ENCODE results near the gene TEDC2. TPM values are rescaled to one million over a fixed set of nuclear protein-coding genes. Genes with fewer than 3 reads are reported as not detected.
A peak's percentile ranks its signal among the peaks of the same experiment; 100 is the strongest.

Gene TEDC2
- total RNA-seq = 1.8 TPM in 2 replicates

DNA sequence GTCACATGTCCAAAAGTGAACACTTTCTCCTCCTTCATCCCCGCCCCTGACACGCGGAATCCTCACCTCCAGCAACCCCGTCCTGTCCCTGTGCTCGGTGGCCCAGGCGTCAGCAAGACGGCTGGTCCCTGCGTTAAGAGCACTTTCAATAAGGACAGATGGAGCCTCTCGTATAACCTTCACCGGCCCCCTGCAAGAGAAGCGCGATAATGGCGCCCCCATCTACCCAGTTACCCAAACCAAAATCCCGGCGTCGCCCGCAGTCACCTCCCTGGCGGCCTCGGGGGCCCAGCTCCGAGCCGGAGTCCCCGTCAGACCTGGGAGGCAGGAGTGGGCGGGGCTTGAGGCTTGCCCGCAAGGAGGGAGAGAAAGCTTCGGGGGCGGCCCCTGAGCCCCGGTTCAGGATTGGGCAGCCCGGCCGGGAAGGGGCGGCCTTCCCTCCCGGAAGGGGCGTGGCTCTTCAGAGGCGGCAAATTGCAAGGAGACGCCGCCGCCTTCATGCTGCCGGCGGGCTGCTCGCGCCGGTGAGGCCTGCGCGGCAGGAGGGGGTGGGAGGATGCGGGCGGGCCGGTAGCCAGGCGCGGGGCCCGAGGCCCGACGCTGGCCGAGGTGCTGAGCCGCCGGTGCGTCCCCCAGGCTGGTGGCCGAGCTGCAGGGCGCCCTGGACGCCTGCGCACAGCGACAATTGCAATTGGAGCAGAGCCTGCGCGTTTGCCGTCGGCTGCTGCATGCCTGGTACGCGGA is at the start of gene TEDC2:
TSS of gene TEDC2 (plus strand) at position 463 of the 744 bp plus-strand sequence. CDS start at position 499, 36 bp downstream.

GRCh38 chr16:2429034-2429770 is 30.7 kb upstream of the TEDC2 start, which contains the start of gene CCNF:
TSS of gene CCNF (plus strand) at chr16:2429447. CDS start at chr16:2429482, 35 bp downstream.

GRCh38 chr16:2471016-2471652 is 11.2 kb downstream of the TEDC2 start, which contains the start of gene NTN3:
TSS of gene NTN3 (plus strand) at chr16:2471297. CDS start at chr16:2471702, 405 bp downstream.

GRCh38 chr16:2474877-2475412 is 15.0 kb downstream of the TEDC2 start, which contains the start of gene TBC1D24:
TSS of gene TBC1D24 (plus strand) at chr16:2475127. CDS start at chr16:2496149, 21,022 bp downstream.

GRCh38 chr16:2513405-2514332 is 53.8 kb downstream of the TEDC2 start, which contains the start of gene ATP6V0C:
TSS of gene ATP6V0C (plus strand) at chr16:2513952. CDS start at chr16:2514104, 152 bp downstream.

Small RNA genes lying within 50 kb of the gene (small RNA-seq; reads per million reads assigned to genes)
- 1.3 reads per million, percentile 56 among the genes with 10 or more reads in this experiment for gene MIR6768

Other genes starting within 250 kb of the TEDC2 start
- 0.22 and 0.91 TPM in 2 replicates for gene BRICD5, start 249.2 kb upstream of the TEDC2 start, total RNA-seq
- 5.7 and 6.1 TPM in 2 replicates for gene PGP, start 245.3 kb upstream of the TEDC2 start, total RNA-seq
- 16.1 and 18.6 TPM in 2 replicates for gene E4F1, start 236.5 kb upstream of the TEDC2 start, total RNA-seq
- gene DNASE1L2, start 223.7 kb upstream of the TEDC2 start, total RNA-seq = 0.22 and 0.26 TPM in 2 replicates
- gene ECI1, start 208.5 kb upstream of the TEDC2 start, total RNA-seq = 27.0 and 32.5 TPM in 2 replicates
- gene RNPS1, start 192.0 kb upstream of the TEDC2 start, total RNA-seq = 69.3 and 85.8 TPM in 2 replicates
- gene ABCA3, start 119.4 kb upstream of the TEDC2 start, total RNA-seq = 1.6 and 2.5 TPM in 2 replicates
- 9.9 and 11.9 TPM in 2 replicates for gene CCNF, start 30.7 kb upstream of the TEDC2 start, total RNA-seq
- 0.13 and 0.76 TPM in 2 replicates for gene NTN3, start 11.2 kb downstream of the TEDC2 start, total RNA-seq
- 14.3 and 17.1 TPM in 2 replicates for gene TBC1D24, start 15.0 kb downstream of the TEDC2 start, total RNA-seq
- gene ATP6V0C, start 53.8 kb downstream of the TEDC2 start, total RNA-seq = 31.6 and 35.9 TPM in 2 replicates
- gene AMDHD2, start 60.3 kb downstream of the TEDC2 start, total RNA-seq = 28.1 and 36.8 TPM in 2 replicates
- not detected in 2 replicates for gene CEMP1, start 71.3 kb downstream of the TEDC2 start, total RNA-seq
- gene PDPK1, start 77.9 kb downstream of the TEDC2 start, total RNA-seq = 17.2 and 20.6 TPM in 2 replicates
- 17.5 and 22.3 TPM in 2 replicates for gene KCTD5, start 222.4 kb downstream of the TEDC2 start, total RNA-seq